HG03354 (cell line): Measurements from ENCODE around the gene NECTIN2.
"Not testable (repeated sequence)": the region's sequence is repeated elsewhere in the genome, so short reads cannot be mapped to it uniquely, and the experiment has no call there.

Source experiments
- ATAC-seq: cut with Tn5 transposase; IDR thresholded peaks from one replicate; pipeline ENCODE4 v1.9.1; 2021; ENCODE audit warnings: mild to moderate bottlenecking; ENCODE audit not compliant: unreplicated experiment, poor library complexity, severe bottlenecking

NECTIN2 gene

GRCh38 chr19:44848036-44848811 is 2.1 kb downstream of the NECTIN2 start:
- ATAC-seq, result no peak

GRCh38 chr19:44848812-44849447 is 2.8 kb downstream of the NECTIN2 start:
- ATAC-seq, result no peak

GRCh38 chr19:44850641-44851109 is 4.6 kb downstream of the NECTIN2 start:
- ATAC-seq, result no peak

- ATAC-seq, result no peak
Observed at GRCh38 chr19:44851427-44851826, 5.3 kb downstream of the NECTIN2 start.

- no peak for ATAC-seq
Observed at GRCh38 chr19:44855606-44856005, 9.5 kb downstream of the NECTIN2 start.

- ATAC-seq, result no peak
Observed at GRCh38 chr19:44856421-44857083, 10.5 kb downstream of the NECTIN2 start.

- no peak for ATAC-seq
Observed at GRCh38 chr19:44857837-44858236, 11.7 kb downstream of the NECTIN2 start.

GRCh38 chr19:44861576-44861975 is 15.5 kb downstream of the NECTIN2 start:
- ATAC-seq, result not testable (repeated sequence)

GRCh38 chr19:44863990-44864389 is 17.9 kb downstream of the NECTIN2 start:
- ATAC-seq, result no peak

GRCh38 chr19:44865196-44865767 is 19.2 kb downstream of the NECTIN2 start:
- ATAC-seq, result no peak

GRCh38 chr19:44866664-44867063 is 20.6 kb downstream of the NECTIN2 start:
- ATAC-seq, result no peak

- ATAC-seq, result no peak
Observed at GRCh38 chr19:44867578-44867977, 21.5 kb downstream of the NECTIN2 start.

GRCh38 chr19:44869733-44870470 is 23.8 kb downstream of the NECTIN2 start:
- no peak for ATAC-seq

GRCh38 chr19:44871809-44872208 is 25.7 kb downstream of the NECTIN2 start:
- ATAC-seq, result no peak

GRCh38 chr19:44872661-44873060 is 26.6 kb downstream of the NECTIN2 start:
- no peak for ATAC-seq

- ATAC-seq, result no peak
Observed at GRCh38 chr19:44874317-44874716, 28.2 kb downstream of the NECTIN2 start.

GRCh38 chr19:44875666-44876451 is 29.8 kb downstream of the NECTIN2 start:
- no peak for ATAC-seq

- ATAC-seq, result no peak
Observed at GRCh38 chr19:44876930-44877535, 30.9 kb downstream of the NECTIN2 start.
